Measurements from ENCODE around the gene TRHDE. TPM values are rescaled to one million over a fixed set of nuclear protein-coding genes. Genes with fewer than 3 reads are reported as not detected.

Gene TRHDE
- total RNA-seq, 4 donors from 2014 or later, result 0.77 to 31.2 (median 12.9) TPM

DNA sequence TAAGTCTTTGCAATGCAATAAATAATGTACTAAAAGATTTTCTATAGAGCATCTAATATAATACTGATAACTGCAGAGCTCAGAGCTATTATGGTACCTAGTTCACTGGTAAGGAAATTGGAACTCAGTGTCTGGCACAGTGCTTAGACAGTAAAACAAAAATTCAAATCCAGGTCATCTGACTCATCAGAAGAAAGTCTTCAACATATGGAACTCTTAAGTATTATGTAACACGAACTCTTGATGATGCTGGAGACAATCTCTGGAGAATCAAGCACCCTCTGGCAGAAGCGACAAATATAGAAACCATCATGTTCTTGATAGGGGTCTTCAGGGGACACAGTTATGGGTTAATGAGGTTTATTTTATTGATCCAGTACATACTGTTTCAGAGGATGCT is 37.3 kb upstream of the TRHDE start:
- H3K4me1 ChIP-seq, result no peaks in the 10 kb centered on the region
- H3K4me3 ChIP-seq, result no peak overlapping the region
- no peaks in the 10 kb centered on the region for H3K36me3 ChIP-seq
- H3K27me3 ChIP-seq, result no peaks in the 10 kb centered on the region
- no peak for TF ChIP-seq POLR2A (IDR thresholded peaks at IDR 0.05)
- TF ChIP-seq, protein P1, sequence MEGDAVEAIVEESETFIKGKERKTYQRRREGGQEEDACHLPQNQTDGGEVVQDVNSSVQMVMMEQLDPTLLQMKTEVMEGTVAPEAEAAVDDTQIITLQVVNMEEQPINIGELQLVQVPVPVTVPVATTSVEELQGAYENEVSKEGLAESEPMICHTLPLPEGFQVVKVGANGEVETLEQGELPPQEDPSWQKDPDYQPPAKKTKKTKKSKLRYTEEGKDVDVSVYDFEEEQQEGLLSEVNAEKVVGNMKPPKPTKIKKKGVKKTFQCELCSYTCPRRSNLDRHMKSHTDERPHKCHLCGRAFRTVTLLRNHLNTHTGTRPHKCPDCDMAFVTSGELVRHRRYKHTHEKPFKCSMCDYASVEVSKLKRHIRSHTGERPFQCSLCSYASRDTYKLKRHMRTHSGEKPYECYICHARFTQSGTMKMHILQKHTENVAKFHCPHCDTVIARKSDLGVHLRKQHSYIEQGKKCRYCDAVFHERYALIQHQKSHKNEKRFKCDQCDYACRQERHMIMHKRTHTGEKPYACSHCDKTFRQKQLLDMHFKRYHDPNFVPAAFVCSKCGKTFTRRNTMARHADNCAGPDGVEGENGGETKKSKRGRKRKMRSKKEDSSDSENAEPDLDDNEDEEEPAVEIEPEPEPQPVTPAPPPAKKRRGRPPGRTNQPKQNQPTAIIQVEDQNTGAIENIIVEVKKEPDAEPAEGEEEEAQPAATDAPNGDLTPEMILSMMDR (IDR thresholded peaks at IDR 0.05), result no peak
- no peak for DNase-seq
- intact Hi-C loops (cut with DNase I; ENCODE audit: low total_unique reads), result no loop called here
- H3K27ac ChIP-seq, result no peak overlapping the region
- no peaks in the 10 kb centered on the region for H3K9me3 ChIP-seq

DNA sequence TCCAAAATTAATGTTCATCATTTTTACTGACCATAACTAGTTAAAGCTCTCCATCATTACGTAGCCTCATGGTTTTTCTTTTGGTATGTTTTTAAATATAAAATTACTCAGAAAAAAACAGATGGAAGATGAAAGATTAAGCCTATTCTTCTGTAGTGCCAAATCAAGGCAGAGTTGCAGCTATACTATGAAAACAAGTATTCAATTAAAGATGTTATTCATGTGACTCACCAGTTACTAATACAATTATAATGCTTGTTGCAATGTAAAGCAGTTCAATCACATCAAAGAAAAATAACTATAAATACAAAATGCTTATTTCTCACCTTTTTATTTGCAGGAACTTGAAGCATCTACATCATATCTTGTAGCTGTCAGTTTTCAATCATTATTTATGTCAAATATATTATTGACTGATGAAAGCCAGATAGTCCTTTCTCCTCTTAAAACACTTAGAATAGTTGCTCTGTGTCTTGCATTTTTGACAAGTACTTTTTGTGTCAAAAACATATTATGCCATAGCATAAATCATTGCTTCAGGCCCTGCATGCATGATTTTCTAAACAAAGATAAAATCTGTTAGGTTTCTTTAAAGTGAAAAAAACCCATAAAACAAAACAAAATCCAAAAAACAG is 36.0 kb upstream of the TRHDE start:
- intact Hi-C loops (cut with DNase I; ENCODE audit: low total_unique reads), result no loop called here
- no peaks in the 10 kb centered on the region for H3K9me3 ChIP-seq
- TF ChIP-seq POLR2A (IDR thresholded peaks at IDR 0.05), result no peak
- TF ChIP-seq, protein P1 (IDR thresholded peaks at IDR 0.05), result no peak
- no peaks in the 10 kb centered on the region for H3K36me3 ChIP-seq
- H3K4me3 ChIP-seq, result no peak overlapping the region
- H3K27me3 ChIP-seq, result no peaks in the 10 kb centered on the region
- no peak for DNase-seq
- no peaks in the 10 kb centered on the region for H3K4me1 ChIP-seq
- H3K27ac ChIP-seq, result no peak overlapping the region

DNA sequence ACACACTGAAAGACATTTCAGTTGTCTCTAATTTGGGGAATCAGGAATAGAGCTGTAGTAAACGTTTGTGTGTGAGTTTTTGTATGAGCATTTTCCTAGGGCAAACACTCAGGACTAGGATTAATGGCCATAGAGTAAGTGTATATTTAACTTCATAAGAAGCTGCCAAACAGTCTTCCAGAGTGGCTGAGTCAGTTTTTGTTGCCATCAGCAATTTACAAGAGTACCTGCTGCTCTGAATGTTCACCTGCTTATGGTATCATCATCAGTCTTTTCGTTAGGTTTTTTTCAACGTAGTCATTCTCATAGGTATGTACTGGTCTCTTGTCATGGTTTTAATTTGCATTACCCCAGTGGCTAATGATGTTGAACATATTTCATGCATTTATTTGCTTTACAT is 30.6 kb upstream of the TRHDE start:
- H3K36me3 ChIP-seq, result no peaks in the 10 kb centered on the region
- H3K9me3 ChIP-seq, result no peaks in the 10 kb centered on the region
- H3K27ac ChIP-seq, result no peak overlapping the region
- DNase-seq, result no peak
- no peak overlapping the region for H3K4me3 ChIP-seq
- TF ChIP-seq, protein P1 (IDR thresholded peaks at IDR 0.05), result no peak
- H3K4me1 ChIP-seq, result no peaks in the 10 kb centered on the region
- intact Hi-C loops (cut with DNase I; ENCODE audit: low total_unique reads), result no loop called here
- no peaks in the 10 kb centered on the region for H3K27me3 ChIP-seq

DNA sequence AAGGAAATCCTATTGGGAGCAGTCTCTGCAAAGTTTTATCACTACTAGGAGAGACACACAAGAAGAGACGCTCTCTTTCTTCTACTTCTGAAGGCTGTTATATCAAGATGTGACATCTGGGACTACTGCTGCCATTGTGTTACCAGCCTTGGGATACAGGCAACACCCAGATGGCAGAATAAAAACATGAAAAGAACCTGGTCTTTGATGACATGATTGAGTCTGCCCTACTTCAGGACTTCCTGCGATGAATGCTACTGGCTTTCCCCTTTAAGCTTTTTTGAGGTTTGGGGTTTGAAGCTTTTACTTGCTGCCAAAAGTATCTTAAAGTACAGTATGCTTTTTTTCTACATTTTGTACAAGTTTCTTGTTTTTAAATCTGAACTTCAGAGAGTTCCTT is 29.2 kb upstream of the TRHDE start:
- Histone ChIP-seq H3K4me1 (no peaks in the 10 kb centered on the region), H3K36me3 (no peaks in the 10 kb centered on the region), H3K27ac (no peak overlapping the region), H3K27me3 (no peaks in the 10 kb centered on the region), H3K9me3 (no peaks in the 10 kb centered on the region), H3K4me3 (no peak overlapping the region)
- intact Hi-C loops (cut with DNase I; ENCODE audit: low total_unique reads), result no loop called here
- TF ChIP-seq, protein P1 (IDR thresholded peaks at IDR 0.05), result no peak
- no peak for TF ChIP-seq POLR2A (IDR thresholded peaks at IDR 0.05)
- no peak for DNase-seq

DNA sequence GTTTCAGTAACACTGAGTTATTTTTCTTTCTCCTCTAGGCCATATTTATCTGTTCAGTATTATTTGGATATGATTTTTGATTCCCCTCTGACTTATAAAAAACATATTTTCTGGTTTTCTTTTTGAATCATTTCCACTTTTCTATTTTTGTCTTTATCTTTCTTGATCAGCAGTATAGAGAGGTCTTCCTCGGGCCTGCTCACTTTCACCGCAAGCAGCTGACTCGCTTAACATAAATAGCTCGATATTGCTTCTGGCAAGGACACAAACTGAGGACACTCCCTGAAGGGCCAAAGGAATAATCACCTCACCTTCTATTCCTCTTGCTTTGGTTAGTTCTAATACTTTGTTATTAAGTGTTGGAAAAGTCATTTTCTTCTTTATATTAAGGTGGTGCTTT is 25.8 kb upstream of the TRHDE start:
- intact Hi-C loops (cut with DNase I; ENCODE audit: low total_unique reads), result no loop called here

More for the DNA sequence above, 25.8 kb upstream of the TRHDE start:
- Histone ChIP-seq H3K27me3 (no peaks in the 10 kb centered on the region), H3K4me3 (no peak overlapping the region), H3K27ac (no peak overlapping the region), H3K9me3 (no peaks in the 10 kb centered on the region), H3K4me1 (no peaks in the 10 kb centered on the region), H3K36me3 (no peaks in the 10 kb centered on the region)
- TF ChIP-seq POLR2A (IDR thresholded peaks at IDR 0.05), result no peak
- TF ChIP-seq, protein P1 (IDR thresholded peaks at IDR 0.05), result no peak
- DNase-seq, result no peak
